Pancreas (tissue), 10 donors: ENCODE results near the gene VILL. TPM values are rescaled to one million over a fixed set of nuclear protein-coding genes. Genes with fewer than 3 reads are reported as not detected.
A peak's percentile ranks its signal among the peaks of the same experiment; 100 is the strongest.

ENCODE experiments used
- ATAC-seq, 4 donors: fragments of 200-7000 bp; cut with Tn5 transposase; one replicate each; pipeline versions ENCODE4 v1.8.0 to v1.9.1; 2020; ENCODE audit warnings: mild to moderate bottlenecking in 4 of 4, moderate library complexity in 4 of 4
- DNase-seq, 6 donors: peaks; one replicate each; pipeline ENCODE4 v3.0.0-alpha.2; 2020
- FAIRE-seq: peaks from 2 replicates; lab custom pipeline; 2012; peaks lifted over from hg19 to GRCh38; lab: Jason Lieb, UNC
- H3K27ac ChIP-seq, 4 donors: fragments of 200-600 bp; sonication (generic); 1 replicate in 3 of 4; 2 replicates in 1 of 4; pipeline versions ENCODE4 v1.5.0 to v1.8.0; 2020
- H3K27me3 ChIP-seq, 4 donors: fragments of 200-600 bp; one replicate each; pipeline ENCODE4 v1.8.0; 2021
- H3K36me3 ChIP-seq, 3 donors: fragments of 200-600 bp; sonication (generic) in 1 of 3; one replicate each; pipeline versions ENCODE4 v1.5.0 to v1.8.0; 2020 to 2021
- H3K4me1 ChIP-seq, 3 donors: fragments of 200-600 bp; one replicate each; pipeline ENCODE4 v1.8.0; 2021
- H3K4me3 ChIP-seq, 4 donors: fragments of 200-600 bp; sonication (generic) in 2 of 4; one replicate each; pipeline versions ENCODE4 v1.5.0 to v1.8.0; 2020 to 2021
- H3K9me3 ChIP-seq, 4 donors: fragments of 200-600 bp; one replicate each; pipeline ENCODE4 v1.8.0; 2021
- WGBS, 2 donors: extraction: QIAGEN DNeasy Blood & Tissue Kit; methylation state at CpG; one replicate each; pipeline ENCODE4 v1.1.7; 2013; 5-methylcytosine and 5-hydroxymethylcytosine counted together
- intact Hi-C, 3 donors: fragments of 100-400 bp; cut with DNase I; formaldehyde crosslinking; loops; one replicate each; pipeline versions ENCODE4 v1.11.1 to v1.14.2; 2022
- polyA plus RNA-seq, 2 donors: library from polyadenylated mRNA; stranded (reverse); fragments of 200-250 nt; gene quantifications; one replicate each; pipeline ENCODE4 v1.2.3, GENCODE V29; 2013
- total RNA-seq, 6 donors: library from RNA; stranded (reverse); fragmentation: NEBNext Ultra II Directional in 4 of 6; extraction: Animal tissue kit (Norgen Biotek cat#: 25700) in 4 of 6; gene quantifications; one replicate each; pipeline versions ENCODE4 v1.2.1 to v1.2.4, GENCODE V29; 2021 to 2023
- TF ChIP-seq, protein P1 (sequence below), 4 donors: fragments of 200-600 bp; sonication (generic) in 3 of 4; IDR thresholded peaks; one replicate each; pipeline versions ENCODE4 v1.5.0 to v1.8.0; 2021; ENCODE audit warnings: antibody characterized with exemption in 4 of 4
- donor health status: healthy with polysubstance abuse.
- donor health status: DM: no; HTN: no; CAD: no; lungs with moderate emphysema.
- donor health status: DM: no; HTN: no; CAD: no.
- donor health status: control.
- donor health status: control.
- donor health status: Bipolar disorder and iron deficiency.
- donor health status: DM: yes; HTN: yes; CAD: no.
- donor health status: DM: no; HTN: no; CAD: no.
- donor health status: DM: no; HTN: no; CAD: no.
- donor health status: DM: yes; HTN: yes; CAD: no.

The VILL gene
- total and polyA plus RNA-seq, 8 donors = 1.2 to 7.0 (median 3.8) TPM

DNA sequence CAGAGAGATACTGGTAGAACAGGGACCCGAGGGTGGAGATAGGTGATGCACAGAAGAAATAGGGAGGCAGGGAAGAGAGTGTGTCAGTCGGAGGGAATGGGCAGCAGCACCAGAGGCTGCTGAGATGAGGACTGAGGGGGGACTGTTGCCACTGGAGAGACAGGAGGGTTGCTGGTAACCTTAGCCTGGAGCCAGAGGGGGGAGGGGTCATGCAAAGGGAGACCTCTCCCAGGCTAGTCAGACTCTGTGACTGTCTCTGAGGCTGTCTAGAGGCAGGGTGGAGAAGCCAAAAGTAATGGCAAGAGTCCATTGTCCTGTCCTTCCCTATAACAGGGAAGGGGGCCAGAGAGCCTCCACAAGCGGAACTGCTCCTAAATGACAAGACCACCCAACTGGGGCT, 46.3 kb downstream of the VILL start:
- Histone ChIP-seq H3K27me3 (no peaks in the 10 kb centered on the region), H3K27ac (no peak overlapping the region), H3K36me3 (no peaks in the 10 kb centered on the region), H3K4me3 (no peak overlapping the region), H3K4me1 (no peaks in the 10 kb centered on the region), H3K9me3 (no peaks in the 10 kb centered on the region)
- intact Hi-C loops = no loop called here
- TF ChIP-seq, protein P1, sequence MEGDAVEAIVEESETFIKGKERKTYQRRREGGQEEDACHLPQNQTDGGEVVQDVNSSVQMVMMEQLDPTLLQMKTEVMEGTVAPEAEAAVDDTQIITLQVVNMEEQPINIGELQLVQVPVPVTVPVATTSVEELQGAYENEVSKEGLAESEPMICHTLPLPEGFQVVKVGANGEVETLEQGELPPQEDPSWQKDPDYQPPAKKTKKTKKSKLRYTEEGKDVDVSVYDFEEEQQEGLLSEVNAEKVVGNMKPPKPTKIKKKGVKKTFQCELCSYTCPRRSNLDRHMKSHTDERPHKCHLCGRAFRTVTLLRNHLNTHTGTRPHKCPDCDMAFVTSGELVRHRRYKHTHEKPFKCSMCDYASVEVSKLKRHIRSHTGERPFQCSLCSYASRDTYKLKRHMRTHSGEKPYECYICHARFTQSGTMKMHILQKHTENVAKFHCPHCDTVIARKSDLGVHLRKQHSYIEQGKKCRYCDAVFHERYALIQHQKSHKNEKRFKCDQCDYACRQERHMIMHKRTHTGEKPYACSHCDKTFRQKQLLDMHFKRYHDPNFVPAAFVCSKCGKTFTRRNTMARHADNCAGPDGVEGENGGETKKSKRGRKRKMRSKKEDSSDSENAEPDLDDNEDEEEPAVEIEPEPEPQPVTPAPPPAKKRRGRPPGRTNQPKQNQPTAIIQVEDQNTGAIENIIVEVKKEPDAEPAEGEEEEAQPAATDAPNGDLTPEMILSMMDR (IDR thresholded peaks at IDR 0.05) = no peak
- WGBS, 2 donors = 76 to 79% methylated on average over 3 of the region's 3 CpGs
- no peak for DNase-seq
- FAIRE-seq = no peak
- ATAC-seq = no peak

DNA sequence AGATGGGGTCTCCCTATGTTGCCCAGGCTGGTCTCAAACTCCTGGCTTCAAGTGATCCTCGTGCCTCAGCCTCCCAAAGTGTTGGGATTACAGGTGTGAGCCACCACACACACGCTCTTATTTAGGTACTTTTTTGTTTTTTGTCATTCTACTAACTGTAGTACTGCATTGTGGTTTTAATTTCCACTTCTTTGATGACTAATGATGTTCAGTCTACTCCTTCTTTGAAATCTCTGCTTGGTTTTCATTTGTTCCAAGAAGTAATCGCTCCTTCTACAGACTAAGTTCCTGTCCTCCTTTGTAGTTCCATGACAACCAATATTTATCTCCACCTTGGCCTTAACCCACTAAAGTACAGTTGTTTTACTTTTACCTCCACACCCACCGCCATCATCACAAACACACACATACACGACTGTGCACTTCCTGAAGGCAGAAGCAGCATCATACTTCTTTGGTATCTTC, 47.9 kb downstream of the VILL start:
- Histone ChIP-seq H3K9me3 (no peaks in the 10 kb centered on the region), H3K27me3 (no peaks in the 10 kb centered on the region), H3K4me1 (no peaks in the 10 kb centered on the region), H3K36me3 (no peaks in the 10 kb centered on the region), H3K4me3 (no peak overlapping the region), H3K27ac (no peak overlapping the region)
- intact Hi-C loops = no loop called here
- 86 to 90% methylated on average over 5 of the region's 5 CpGs for WGBS, 2 donors
- DNase-seq (no peak), ATAC-seq (no peak), FAIRE-seq (no peak)
- TF ChIP-seq, protein P1 (IDR thresholded peaks at IDR 0.05) = no peak

DNA sequence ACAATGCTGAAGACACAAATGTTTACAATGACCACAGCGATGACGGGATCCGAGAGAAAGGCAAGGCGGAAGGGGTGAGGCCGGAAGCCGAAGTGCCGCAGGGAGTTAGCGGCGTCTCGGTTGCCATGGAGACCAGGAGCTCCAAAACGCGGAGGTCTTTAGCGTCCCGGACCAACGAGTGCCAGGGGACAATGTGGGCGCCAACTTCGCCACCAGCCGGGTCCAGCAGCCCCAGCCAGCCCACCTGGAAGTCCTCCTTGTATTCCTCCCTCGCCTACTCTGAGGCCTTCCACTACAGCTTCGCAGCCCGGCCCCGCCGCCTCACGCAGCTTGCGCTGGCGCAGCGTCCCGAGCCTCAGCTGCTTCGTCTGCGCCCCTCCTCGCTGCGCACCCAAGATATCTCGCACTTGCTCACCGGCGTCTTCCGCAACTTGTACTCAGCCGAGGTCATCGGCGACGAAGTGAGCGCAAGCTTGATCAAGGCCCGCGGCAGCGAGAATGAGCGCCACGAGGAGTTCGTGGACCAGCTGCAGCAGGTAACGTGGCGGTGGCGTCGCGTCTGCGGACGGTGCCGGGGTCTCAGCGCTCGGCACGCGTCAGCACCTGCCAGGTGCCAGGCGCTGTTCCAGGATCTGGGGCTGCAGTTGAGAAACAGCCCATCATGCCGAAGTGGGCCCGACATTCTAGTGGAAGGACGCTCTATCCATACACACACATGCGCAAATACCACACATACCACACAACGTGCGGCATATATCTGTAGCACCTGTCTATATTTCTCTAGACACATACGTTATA, 48.7 kb downstream of the VILL start, which contains the start of gene DLEC1:
DLEC1 (plus strand) TSS at position 108 of the 798 bp plus-strand sequence; CDS start at position 126, 18 bp downstream.
- peak in 1 of 6 donors; percentile 61 for DNase-seq
- no peaks in the 10 kb centered on the region for H3K4me1 ChIP-seq
- intact Hi-C loops = no loop called here
- H3K27ac ChIP-seq = no peak within 1 kb of the TSS
- no peaks in the 10 kb centered on the region for H3K36me3 ChIP-seq
- 12 to 13% methylated on average over 67 of the region's 67 CpGs for WGBS, 2 donors
- no peaks in the 10 kb centered on the region for H3K27me3 ChIP-seq
- peak within 1 kb of the TSS in 3 of 4 donors; percentile 3 to 45 (median 22) for H3K4me3 ChIP-seq
- FAIRE-seq = no peak
- H3K9me3 ChIP-seq = no peaks in the 10 kb centered on the region
- peak in 3 of 4 donors; percentile 63 to 77 (median 69) for ATAC-seq
- TF ChIP-seq, protein P1 (IDR thresholded peaks at IDR 0.05) = no peak

DNA sequence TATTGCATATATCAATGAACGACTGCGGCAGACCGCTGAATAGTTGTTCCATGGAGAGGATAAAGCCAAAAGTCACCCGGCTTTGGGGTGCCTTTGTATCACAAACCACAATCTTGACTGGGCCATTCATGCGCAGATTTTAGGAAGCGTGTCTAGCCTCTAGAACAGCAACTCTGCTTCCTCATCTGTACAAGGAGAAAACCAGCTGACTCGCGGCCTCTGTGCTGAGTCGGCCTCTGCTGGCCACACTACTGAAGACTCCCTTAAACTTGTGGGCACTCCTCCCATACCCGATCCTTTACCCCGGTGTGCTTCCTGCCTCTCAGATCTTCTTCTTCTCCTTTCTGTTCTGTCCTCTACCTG, 49.3 kb downstream of the VILL start:
- ATAC-seq (peak; percentile 56 to 91 (median 84)), FAIRE-seq (no peak), DNase-seq (peak in 1 of 6 donors; percentile 61)
- H3K27me3 ChIP-seq = no peaks in the 10 kb centered on the region
- intact Hi-C loops = no loop called here
- no peaks in the 10 kb centered on the region for H3K9me3 ChIP-seq
- no peaks in the 10 kb centered on the region for H3K36me3 ChIP-seq
- WGBS, 2 donors = 47 to 51% methylated on average over 11 of the region's 11 CpGs
- H3K27ac ChIP-seq = no peak overlapping the region
- peak overlapping the region in 1 of 4 donors; percentile 45 for H3K4me3 ChIP-seq
- TF ChIP-seq, protein P1 (IDR thresholded peaks at IDR 0.05) = no peak
- H3K4me1 ChIP-seq = no peaks in the 10 kb centered on the region

DNA sequence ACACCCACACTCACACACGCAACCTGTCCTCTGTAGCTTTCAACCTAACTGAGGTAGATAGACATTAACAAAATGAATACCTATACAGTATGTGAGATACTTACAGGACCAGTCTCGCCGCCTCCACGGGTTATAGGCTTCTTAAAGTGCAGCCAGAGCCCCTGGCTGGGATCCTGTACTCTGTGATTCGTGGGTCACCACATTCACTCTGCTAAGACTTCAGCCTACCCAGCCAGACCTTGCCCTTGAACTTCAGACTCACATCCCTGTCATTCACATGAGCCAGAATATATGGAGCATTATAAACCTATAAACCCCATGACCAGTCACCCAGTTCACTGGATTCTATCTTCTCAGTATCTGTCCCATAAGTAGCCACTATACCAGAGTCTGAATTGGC, 49.8 kb downstream of the VILL start:
- no peaks in the 10 kb centered on the region for H3K36me3 ChIP-seq

More for the DNA sequence above, 49.8 kb downstream of the VILL start:
- 87 to 89% methylated on average over 5 of the region's 5 CpGs for WGBS, 2 donors
- Histone ChIP-seq H3K4me1 (no peaks in the 10 kb centered on the region), H3K9me3 (no peaks in the 10 kb centered on the region), H3K4me3 (no peak overlapping the region), H3K27me3 (no peaks in the 10 kb centered on the region), H3K27ac (no peak overlapping the region)
- intact Hi-C loops = no loop called here
- TF ChIP-seq, protein P1 (IDR thresholded peaks at IDR 0.05) = no peak
- DNase-seq (no peak), ATAC-seq (no peak), FAIRE-seq (no peak)
